Endothelial cell of umbilical vein (primary cell): Measurements from ENCODE around the gene ASB7.

Experiments used
- EZH2 ChIP-seq: IDR thresholded peaks from 2 replicates; pipeline ENCODE4 v1.6.1; 2012; ENCODE audit warnings: borderline replicate concordance, low read depth, mild to moderate bottlenecking, moderate library complexity, low read length, inconsistent platforms; ENCODE audit not compliant: severe bottlenecking
- MYC ChIP-seq: IDR thresholded peaks from one replicate; pipeline ENCODE4 v1.6.1; 2011; ENCODE audit warnings: mild to moderate bottlenecking, low read depth, low read length
- POLR2A ChIP-seq: IDR thresholded peaks from 2 replicates; pipeline ENCODE4 v1.6.1; 2012; ENCODE audit warnings: low read depth, mild to moderate bottlenecking, control low read depth, low read length
- POLR2AphosphoS5 ChIP-seq: IDR thresholded peaks from 2 replicates; pipeline ENCODE4 v1.6.1; 2012; ENCODE audit warnings: low read depth, mild to moderate bottlenecking, control low read depth, low read length, moderate library complexity; ENCODE audit not compliant: insufficient read depth
- TF ChIP-seq, protein P1 (sequence below), 2 donors: IDR thresholded peaks; 1 replicate in 1 of 2; 2 replicates in 1 of 2; pipeline ENCODE4 v1.5.1; 2011; ENCODE audit warnings: low read length in 2 of 2, mild to moderate bottlenecking in 2 of 2, moderate library complexity in 2 of 2, control low read depth in 1 of 2, inconsistent platforms in 1 of 2, low read depth in 1 of 2; ENCODE audit not compliant: insufficient read depth in 1 of 2; ENCODE audit errors: extremely low read depth in 1 of 2
- TF ChIP-seq, protein P2 (sequence below): IDR thresholded peaks from 2 replicates; pipeline ENCODE4 v1.6.1; 2011; ENCODE audit not compliant: insufficient read depth, insufficient read length

DNA sequence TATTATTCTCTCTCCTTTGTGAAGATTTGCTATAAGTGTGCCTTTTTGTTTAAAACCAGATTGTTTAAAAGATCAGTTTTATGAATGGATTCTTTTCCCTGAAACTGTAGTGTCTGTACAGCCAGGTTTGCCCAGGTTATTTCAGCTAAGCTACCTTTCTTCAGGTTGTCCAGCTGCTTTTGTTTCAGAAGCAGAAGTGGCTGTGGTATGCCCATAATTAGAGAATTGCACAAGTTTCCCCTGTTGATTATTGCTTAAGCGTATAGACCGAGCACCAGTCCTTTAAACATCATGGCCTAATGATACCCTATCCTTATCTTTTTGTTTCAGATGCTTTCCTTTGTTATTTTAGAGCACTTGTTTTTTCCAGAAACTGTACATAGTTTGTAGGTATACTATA, 10.2 kb downstream of the ASB7 start:
- TF ChIP-seq, protein P1, sequence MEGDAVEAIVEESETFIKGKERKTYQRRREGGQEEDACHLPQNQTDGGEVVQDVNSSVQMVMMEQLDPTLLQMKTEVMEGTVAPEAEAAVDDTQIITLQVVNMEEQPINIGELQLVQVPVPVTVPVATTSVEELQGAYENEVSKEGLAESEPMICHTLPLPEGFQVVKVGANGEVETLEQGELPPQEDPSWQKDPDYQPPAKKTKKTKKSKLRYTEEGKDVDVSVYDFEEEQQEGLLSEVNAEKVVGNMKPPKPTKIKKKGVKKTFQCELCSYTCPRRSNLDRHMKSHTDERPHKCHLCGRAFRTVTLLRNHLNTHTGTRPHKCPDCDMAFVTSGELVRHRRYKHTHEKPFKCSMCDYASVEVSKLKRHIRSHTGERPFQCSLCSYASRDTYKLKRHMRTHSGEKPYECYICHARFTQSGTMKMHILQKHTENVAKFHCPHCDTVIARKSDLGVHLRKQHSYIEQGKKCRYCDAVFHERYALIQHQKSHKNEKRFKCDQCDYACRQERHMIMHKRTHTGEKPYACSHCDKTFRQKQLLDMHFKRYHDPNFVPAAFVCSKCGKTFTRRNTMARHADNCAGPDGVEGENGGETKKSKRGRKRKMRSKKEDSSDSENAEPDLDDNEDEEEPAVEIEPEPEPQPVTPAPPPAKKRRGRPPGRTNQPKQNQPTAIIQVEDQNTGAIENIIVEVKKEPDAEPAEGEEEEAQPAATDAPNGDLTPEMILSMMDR (IDR thresholded peaks at IDR 0.05; ENCODE audit: extremely low read depth in 1 of 2, insufficient read depth in 1 of 2, low read depth in 1 of 2, low read length in 2 of 2): no peak
- no peak for TF ChIP-seq POLR2A
- TF ChIP-seq, protein P2, sequence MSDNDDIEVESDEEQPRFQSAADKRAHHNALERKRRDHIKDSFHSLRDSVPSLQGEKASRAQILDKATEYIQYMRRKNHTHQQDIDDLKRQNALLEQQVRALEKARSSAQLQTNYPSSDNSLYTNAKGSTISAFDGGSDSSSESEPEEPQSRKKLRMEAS: no peak
- TF ChIP-seq MYC: no peak
- TF ChIP-seq EZH2: no peak
- TF ChIP-seq POLR2AphosphoS5: no peak
